Esophagus squamous epithelium (tissue), 4 donors: ENCODE results near the gene ADISSP.

Source experiments
- POLR2A ChIP-seq, 4 donors: fragments of 450-650 bp; IDR thresholded peaks; one replicate each; pipeline ENCODE4 v1.6.1; 2017; ENCODE audit warnings: antibody characterized with exemption in 4 of 4, mild to moderate bottlenecking in 4 of 4, moderate library complexity in 3 of 4
- TF ChIP-seq, protein P1 (sequence below), 6 experiments: fragments of 450-650 bp in 4 of 6; fragments of 200-600 bp in 2 of 6; sonication (generic) in 2 of 6; IDR thresholded peaks; one replicate each; pipeline ENCODE4 v1.5.1; 2016 to 2019; ENCODE audit warnings: antibody characterized with exemption in 6 of 6, mild to moderate bottlenecking in 4 of 6, moderate library complexity in 4 of 6

DNA sequence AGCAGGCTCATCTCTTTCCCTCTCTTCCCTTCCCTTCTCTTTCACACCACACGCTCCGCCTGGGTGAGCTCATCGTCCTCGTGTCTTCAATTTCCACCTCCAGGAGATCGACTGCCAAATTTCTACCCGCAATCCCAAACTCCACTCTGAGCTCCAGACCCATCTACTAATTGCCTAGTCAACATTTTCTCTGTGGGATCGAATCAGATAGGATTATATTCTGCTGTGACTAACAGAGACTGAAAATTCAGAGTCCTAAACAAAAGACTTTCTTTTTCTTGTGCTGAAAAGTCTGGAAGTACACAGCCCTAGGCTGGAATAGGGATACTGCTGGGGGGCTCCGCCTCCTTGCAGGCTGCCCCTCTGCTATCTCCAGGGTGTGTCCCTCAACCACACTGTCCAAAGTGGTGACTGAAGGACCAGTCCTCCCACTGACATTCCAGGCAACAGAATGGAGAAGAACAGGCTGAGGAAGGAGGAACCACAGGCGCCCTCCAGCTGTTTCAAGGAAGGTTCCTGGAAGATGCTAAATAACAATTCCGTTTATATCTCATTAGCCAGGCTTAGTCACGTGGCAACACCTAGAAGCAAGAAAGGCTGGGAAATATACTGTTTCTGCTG is 40.0 kb downstream of the ADISSP start:
- TF ChIP-seq, protein P1, sequence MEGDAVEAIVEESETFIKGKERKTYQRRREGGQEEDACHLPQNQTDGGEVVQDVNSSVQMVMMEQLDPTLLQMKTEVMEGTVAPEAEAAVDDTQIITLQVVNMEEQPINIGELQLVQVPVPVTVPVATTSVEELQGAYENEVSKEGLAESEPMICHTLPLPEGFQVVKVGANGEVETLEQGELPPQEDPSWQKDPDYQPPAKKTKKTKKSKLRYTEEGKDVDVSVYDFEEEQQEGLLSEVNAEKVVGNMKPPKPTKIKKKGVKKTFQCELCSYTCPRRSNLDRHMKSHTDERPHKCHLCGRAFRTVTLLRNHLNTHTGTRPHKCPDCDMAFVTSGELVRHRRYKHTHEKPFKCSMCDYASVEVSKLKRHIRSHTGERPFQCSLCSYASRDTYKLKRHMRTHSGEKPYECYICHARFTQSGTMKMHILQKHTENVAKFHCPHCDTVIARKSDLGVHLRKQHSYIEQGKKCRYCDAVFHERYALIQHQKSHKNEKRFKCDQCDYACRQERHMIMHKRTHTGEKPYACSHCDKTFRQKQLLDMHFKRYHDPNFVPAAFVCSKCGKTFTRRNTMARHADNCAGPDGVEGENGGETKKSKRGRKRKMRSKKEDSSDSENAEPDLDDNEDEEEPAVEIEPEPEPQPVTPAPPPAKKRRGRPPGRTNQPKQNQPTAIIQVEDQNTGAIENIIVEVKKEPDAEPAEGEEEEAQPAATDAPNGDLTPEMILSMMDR (IDR thresholded peaks at IDR 0.05) = no peak
- TF ChIP-seq POLR2A (IDR thresholded peaks at IDR 0.05) = no peak
